PFSK-1 (cell line): Measurements from ENCODE around the gene MMP8.

Experiments
- POLR2AphosphoS5 ChIP-seq: IDR thresholded peaks from 2 replicates; pipeline ENCODE4 v1.6.1; 2012; ENCODE audit warnings: low read depth, mild to moderate bottlenecking, control low read depth, low read length, moderate library complexity
- TAF1 ChIP-seq: IDR thresholded peaks from 2 replicates; pipeline ENCODE4 v1.6.1; 2012; ENCODE audit warnings: low read length, control low read depth, borderline replicate concordance; ENCODE audit not compliant: insufficient read depth

DNA sequence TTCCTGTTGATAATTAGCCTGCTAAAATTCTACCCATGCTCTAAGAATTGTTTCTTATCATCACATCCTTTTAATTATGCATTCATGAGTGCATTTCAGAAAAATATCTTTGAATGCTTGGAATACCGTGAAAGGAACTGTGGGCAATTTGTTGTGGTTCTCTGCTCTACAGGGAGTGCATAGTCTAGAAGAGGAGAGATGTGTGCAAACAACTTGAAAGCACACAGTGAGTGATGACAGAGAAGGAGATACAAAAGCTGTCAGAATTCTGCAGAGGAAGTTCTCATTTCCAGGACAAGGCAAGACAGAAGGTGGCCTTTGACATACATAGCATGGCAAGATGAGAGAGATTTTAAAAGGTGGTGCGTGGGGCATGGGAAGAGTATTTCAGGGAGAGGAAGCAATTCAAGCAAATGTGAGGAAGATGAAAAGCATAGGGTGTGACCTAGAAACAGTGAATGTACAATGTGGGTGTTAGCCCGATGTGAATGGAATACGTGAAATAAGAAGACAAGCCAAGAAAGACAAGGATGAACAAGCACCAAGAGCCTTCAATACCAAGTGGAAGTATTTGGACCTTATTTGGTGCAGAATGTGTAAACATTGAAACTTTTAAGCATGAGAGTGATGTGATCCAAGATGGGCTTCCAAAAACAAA, 5.0 kb downstream of the MMP8 start:
- no peak for TF ChIP-seq POLR2AphosphoS5
- TF ChIP-seq TAF1 = no peak
